GM18511 (cell line): ENCODE measurements around the gene NEUROG1.

ENCODE experiments used
- ATAC-seq: cut with Tn5 transposase; IDR thresholded peaks from one replicate; pipeline ENCODE4 v1.9.1; 2021; ENCODE audit warnings: mild to moderate bottlenecking, moderate library complexity; ENCODE audit not compliant: unreplicated experiment

Gene NEUROG1

DNA sequence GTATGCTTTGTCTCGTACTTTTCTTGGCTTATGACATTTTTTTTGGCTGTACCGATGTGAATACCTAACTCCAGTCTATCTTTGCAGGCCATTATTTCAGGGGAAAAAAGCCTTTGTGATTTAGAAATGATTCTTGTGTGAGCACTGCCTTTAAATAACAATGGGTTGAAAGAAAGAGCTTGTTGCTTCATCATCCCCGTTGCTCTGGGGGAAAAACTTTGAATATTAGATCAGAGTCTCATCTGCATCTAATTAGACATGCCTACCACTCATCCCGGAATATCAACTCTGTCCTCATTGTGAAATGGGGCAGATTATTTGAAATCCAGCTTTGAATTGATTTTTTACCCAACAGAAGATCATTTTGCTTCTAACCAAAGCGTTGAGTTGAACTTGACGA lies 29.5 kb upstream of the NEUROG1 start:
- ATAC-seq, result no peak

GRCh38 chr5:135564331-135564730 lies 28.6 kb upstream of the NEUROG1 start:
- no peak for ATAC-seq

DNA sequence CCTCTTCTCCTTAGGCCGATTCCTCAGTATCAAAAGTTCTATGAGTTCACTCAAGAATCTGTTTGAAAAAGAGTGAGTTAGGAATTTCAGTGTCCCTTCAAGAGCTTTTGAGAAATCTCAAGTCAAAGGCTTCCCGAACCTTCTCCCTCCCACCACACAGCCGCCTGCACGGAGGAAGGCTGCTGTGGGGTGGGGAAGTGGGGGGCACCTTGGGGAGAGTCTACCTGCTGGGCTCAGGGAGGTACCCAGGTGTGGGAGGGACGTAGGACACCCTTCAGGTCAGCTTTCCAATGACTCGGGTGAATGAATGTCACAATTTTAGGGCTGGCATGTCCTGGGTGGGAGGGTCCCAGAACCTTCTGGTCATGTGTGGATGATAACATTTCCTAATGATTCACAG lies 25.5 kb upstream of the NEUROG1 start:
- ATAC-seq, result no peak

DNA sequence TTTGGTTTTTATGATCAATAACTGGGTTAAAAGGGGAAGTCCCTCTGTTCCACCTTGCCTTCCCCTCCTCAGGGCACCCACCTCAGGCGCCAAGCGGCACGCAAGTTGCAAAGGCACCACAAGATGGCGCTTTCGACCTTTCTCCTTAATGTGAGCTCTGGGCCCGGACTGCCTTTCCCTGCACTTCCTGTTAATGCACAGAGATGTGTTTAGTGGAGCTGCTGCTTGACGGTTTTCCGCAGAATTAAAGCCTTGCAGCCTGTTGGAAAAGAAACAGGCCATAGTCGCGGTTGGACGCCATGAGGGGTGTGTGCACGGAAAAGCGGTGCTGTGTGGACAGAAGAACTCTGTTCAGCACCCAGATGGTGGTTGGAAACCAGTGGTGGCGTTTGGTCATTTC lies 25.1 kb upstream of the NEUROG1 start:
- peak; percentile 98 for ATAC-seq

DNA sequence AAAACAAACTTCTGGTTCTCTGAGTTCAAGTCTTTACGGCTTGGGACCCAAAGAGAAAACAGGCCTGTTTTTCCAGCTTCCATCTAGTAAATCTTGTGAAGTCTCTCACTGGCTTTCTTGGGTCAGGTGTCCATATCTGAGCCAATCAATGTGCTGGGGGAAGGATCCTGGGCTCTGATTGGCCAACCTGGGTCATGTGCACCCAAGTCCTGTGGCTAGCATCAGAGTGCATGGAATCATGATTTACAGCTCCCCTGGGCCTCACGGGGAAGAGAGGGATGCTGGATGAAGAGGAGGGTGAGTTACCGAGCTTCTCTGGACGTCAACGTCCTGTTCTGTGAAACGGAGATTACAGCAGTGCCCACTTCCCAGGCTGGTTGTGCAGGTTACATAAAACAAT lies 23.6 kb upstream of the NEUROG1 start:
- no peak for ATAC-seq

GRCh38 chr5:135557076-135557838 lies 21.5 kb upstream of the NEUROG1 start:
- no peak for ATAC-seq

GRCh38 chr5:135556620-135557019 lies 20.9 kb upstream of the NEUROG1 start:
- no peak for ATAC-seq

GRCh38 chr5:135555530-135555929 lies 19.8 kb upstream of the NEUROG1 start:
- no peak for ATAC-seq

DNA sequence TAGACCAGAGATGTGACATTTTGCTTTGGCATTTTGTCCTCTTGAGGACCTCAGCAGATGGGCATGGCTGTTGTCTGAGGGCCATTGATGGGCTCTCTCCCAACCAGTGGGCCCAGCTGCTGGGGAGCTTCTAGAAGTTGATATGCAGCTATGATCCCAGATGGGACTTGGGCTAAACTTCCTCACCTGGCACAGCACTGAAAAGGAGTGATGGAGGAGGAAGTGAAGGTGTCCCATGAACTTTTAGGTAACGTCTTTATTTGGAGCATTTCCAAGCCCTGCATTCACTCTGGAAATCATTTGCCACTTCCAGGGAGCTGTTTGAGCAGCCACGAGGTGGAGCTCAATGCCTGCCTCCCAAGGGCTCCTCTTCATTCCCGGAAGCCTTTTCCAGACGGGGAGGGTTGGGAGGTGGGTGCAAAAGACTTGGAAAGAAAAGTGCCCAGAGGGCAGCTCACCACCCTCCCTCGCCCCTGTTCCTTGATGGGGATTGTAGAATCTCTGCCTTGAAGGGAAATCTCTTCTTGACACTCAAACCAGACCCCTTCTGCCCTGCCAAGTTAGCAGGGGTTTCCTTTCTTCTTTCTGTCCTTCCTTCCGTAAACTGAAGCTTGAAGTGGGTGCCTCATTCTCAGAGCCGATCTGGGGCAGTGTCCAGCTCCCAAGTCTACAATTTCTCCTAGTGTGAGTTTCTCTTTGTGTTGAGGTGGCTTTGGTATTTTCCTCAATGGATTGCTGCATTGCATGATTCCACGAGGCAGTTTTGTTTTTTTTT lies 18.1 kb upstream of the NEUROG1 start:
- ATAC-seq, result no peak

DNA sequence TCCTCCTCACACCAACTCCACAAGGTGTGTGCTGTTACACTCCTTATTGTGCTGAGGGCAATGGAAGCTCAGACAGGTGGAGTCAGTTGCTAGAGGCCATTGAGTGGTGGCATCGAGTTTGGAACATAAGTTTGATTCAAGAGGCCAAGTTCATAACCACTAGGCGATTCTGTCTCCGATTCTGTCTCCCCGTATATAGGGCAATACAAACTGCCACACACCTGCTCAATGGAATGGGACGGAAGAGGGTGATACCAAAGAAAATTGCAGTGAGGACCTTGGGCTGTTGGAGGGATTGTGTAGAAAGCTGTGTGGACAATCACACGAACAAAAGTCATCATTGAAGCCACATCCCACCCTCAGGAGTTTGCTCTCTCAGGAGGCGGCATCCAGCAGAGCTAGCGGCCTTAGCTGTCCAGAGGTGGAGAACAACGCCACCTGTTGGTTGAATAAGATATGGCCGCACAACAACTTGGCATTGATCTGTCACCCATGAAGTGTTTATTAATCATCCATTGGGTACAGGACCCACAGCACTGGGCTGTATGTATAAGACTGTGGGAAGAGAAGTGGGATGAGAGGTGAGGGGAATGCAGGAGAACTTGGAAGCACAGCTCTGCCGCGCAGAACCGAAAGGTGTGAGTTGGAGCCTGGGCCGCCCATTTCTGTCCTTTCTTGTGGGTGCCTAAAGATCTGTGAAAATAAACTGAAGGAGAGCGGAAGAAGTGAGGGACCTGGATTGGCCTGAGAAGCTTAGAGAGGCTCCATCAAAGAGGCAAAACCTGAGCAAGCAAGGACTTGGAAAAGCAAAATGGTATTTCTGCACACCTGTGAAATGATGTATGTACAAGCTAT lies 16.1 kb upstream of the NEUROG1 start:
- ATAC-seq, result no peak

- no peak for ATAC-seq
Measured at GRCh38 chr5:135549413-135549812, 13.6 kb upstream of the NEUROG1 start.

- no peak for ATAC-seq
Measured at GRCh38 chr5:135547590-135548254, 12.0 kb upstream of the NEUROG1 start.

DNA sequence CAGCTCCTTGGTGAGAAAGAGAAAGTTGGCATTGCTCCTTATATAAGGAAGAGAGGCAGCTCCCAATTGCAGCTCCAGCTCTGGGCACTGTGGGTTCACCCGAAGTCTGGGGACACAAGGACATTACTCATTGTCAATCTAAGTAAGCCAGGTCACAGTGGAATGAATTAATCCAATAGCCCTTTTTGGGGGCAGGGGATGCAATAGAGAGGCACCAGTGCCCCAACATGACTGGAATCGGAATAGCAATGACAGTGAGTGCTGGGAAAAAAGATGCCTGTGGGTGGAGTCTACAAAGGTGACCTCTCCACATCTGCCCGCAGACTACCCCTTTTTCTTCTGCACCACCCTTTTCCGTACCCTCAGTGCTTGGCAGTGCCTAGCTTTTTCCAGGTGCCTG lies 11.1 kb upstream of the NEUROG1 start:
- no peak for ATAC-seq

DNA sequence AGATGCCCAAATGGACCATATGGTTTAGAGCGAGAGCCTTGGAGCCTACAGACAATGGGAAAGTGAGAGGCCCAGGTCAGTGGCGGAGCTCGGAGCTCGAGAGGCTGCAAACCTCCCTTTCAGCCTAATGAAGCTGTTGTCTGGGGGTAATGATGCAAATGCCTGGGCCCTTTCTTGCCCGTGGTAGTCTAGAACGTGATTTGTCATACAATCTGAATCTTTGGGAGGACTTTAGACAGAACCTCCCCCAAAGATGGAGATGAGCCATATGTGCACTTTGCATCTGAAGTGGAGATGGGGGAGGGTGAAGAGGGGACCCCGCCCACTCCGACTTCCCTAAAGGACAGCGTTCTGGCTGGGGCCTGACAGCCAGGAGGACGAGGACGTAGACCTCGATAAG lies 10.3 kb upstream of the NEUROG1 start:
- no peak for ATAC-seq

GRCh38 chr5:135545099-135545498 lies 9.3 kb upstream of the NEUROG1 start:
- ATAC-seq, result no peak

- ATAC-seq, result no peak
Measured at GRCh38 chr5:135543485-135544304, 7.9 kb upstream of the NEUROG1 start.

DNA sequence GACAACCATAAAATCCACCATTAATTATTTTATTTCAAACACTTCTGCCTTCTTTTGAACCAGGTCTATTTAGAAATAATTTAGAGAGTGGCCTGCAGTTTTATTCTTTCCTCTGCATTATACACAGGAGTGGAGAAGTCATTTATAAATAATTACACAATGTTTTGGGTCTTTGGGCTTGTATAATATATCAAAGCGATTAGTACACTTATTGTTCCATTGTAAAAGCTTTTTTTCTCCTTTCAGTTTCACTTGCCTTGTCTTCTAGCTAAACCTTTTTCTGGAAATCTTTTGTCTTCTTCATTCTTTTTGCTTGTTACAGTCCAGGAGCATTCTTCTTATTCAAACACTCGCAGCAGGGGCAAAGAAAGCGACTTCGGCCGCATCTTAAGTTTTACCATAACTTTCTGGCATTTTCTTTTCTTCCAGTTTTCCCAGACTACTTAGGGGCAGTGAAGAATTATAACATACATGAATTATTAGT lies 7.3 kb upstream of the NEUROG1 start:
- ATAC-seq, result no peak

DNA sequence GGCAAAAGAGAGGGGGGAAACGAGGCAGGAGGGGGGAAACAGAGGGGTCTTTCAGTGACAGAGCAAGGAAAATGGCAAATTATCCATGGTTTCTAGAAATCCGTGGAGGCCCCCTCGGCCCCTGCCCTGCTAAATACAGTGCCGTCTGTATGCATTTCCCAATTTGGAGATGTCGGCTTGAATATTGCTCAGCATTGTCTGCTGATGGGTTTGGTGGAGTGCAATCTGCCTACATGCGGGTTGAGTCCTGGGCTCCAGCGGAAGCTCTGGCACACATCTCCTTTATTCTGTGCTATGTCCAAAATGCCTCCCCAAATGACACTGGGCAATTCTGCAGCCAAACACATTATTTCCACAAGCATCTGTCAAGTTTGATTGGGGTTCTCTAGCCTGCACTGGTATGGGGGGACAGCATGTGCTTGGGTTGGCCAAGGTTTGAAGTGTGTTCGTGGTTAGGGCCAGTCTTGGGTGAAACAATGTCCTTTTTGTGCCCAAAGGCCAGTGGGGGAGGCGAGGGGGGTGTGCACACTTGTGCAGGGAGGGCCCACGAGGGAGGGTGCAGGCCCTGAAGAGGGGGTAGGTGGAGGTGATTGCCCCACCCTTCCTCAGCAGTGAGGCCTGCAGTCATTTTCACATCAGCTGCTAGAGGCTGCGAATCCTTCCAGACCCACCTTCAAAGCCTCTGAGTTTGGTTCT lies 6.2 kb upstream of the NEUROG1 start:
- no peak for ATAC-seq

GRCh38 chr5:135539430-135540005 lies 3.8 kb upstream of the NEUROG1 start:
- no peak for ATAC-seq
